HK-2 (cell line): ENCODE data around the gene NOX4.
"Not testable (repeated sequence)": the region's sequence is repeated elsewhere in the genome, so short reads cannot be mapped to it uniquely, and the experiment has no call there.

ENCODE experiments used
- DNase-seq: peaks from one replicate; pipeline ENCODE4 v3.0.0-alpha.2; 2018; ENCODE audit not compliant: unreplicated experiment

NOX4 gene

DNA sequence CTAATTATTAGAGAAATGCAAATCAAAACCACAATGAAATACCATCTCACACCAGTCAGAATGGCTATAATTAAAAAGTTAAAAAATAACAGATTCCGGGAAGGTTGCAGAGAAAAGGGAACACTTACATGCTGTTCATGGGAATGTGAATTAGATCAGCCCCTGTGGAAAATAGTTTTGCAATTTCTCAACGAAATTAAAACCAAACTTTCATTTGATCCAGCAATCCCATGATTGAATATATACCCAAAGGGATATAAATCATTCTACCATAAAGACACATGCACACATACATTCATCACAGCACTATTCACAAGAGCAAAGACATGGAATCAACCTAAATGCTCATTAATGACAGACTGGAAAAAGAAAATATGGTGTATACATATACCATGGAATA is 32.5 kb downstream of the NOX4 start:
- no peak for DNase-seq

GRCh38 chr11:89457190-89457589 is 34.0 kb downstream of the NOX4 start:
- DNase-seq, result no peak

DNA sequence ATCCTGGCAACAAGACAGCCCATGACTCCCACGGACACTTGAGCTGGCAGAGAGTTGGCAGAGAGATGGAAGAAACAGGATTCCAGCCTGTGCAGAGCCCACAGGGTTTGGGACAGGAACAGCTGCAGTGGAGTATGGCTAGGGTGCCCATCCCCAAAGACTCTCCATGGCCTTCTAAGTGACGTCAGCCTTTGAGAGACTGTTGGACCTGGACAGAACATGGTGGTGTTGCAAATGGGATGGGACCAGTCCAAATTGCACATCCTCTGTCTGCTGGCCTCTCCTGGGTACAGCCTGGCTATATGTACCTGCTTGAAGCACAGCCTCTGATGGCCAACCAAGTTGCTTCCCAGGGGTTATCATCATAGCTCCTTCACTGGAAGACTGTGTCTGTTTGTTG is 34.5 kb downstream of the NOX4 start:
- DNase-seq, result no peak

DNA sequence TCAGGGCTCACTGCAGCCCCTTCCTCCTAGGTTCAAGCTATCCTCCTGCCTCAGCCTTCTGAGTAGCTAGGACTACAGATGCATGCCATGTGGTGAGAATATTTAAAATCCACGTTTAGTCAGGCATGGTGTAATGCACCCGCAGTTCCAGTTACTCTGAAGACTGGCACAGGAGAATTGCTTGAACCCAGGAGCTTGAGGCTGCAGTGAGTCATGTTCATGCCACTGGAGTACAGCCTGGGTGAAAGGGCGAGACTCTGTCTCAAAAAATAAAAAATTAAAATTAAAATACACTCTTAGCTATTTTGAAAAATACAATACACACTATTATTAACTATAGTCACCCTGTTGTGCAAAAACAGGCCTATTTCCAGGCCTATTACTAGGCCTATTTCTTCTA is 38.4 kb downstream of the NOX4 start:
- DNase-seq, result no peak

DNA sequence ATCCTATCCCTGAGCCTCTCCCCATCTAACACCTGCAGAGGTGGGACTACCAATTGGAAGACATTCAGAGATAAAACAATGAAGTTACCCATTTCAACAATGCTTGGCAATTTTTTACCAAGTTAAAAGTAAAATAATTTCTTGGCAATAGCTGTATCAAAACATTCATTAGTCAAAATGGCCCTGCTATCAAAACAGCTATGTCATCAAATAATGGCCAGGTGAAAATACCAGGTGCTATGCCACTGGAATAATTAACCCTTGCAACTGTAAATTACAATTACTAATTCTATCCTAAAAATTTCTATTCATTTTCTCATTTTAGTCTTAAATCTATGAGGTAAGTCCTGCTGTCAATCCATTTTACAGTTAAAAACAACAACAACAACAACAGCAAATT is 43.3 kb downstream of the NOX4 start:
- no peak for DNase-seq

GRCh38 chr11:89443361-89444322 is 47.5 kb downstream of the NOX4 start:
- no peak for DNase-seq

DNA sequence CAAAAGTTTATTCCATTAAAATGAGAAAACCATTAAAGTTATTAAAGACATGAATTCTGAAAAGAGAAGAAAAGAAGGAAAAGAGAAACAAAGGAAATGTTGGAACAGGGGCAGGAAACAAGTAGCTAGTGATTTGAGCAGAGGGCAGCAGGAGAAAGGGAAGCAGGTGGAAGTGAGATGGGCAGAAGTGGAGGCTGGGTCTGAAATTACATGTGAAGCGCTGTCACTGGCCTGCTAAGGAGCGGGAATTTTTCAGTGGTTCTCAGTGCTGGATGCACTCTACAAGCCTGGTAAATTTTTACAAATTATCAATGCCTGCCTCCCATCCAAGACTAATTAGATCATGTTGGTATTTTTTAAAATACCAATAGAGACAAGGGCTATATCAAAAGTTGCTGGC is 48.4 kb downstream of the NOX4 start:
- no peak for DNase-seq

GRCh38 chr11:89441606-89442005 is 49.6 kb downstream of the NOX4 start:
- no peak for DNase-seq

DNA sequence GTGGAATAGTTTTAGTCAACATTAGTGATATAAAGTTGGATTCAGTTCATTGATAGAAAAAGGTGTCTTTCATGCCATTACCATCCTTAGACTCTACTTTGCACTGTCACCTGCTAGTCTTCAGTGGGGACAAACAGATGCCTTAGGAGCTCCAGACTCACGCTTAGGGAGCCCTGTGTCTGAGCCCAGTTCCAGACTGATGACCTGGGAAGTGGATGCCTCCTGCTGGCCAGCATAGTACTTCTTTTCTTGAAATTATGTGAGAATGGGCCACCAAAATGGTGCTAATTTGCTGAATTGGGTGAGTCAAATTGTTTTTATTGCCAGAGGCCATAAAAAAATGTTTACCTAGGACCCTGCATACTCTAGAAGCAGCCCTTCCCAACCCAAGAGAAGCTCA is 53.9 kb downstream of the NOX4 start:
- DNase-seq, result no peak

DNA sequence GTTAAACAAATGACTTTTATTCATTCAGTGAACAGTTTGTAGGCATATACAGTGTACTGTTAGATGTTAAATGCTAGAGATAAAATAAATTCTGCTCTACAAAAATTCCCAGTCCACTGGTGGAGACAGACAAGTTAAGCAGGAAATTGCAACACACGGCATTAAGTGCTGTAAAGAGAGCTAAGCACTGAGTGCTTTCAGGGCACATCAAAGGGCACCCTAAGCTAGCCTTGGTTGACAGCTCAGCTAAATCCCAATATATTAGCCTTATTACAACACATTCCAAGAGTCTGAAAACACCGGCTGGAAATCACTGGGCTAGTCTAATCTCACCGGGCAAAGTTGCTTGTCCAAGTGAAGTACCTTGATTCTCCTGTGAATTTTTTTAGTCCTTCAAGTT is 55.1 kb downstream of the NOX4 start:
- DNase-seq, result no peak

DNA sequence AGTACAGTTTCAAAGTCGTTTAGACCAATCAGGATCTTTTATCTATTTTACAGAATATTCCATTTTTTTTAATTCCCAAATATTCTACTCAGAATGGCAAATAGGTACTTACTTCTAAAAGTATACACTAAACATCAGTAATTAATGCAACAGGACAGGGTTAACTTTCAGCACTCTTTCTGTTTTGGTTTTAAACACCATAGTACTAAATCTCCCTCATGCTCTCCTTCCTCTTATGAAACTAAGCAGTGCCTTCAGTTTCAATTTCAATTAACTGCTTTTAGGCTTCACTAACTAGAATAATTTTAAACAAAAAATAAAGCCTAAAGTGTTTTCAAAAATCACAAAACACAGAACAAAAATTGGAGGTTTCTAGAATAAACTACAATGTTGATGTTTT is 57.9 kb downstream of the NOX4 start:
- DNase-seq, result no peak

DNA sequence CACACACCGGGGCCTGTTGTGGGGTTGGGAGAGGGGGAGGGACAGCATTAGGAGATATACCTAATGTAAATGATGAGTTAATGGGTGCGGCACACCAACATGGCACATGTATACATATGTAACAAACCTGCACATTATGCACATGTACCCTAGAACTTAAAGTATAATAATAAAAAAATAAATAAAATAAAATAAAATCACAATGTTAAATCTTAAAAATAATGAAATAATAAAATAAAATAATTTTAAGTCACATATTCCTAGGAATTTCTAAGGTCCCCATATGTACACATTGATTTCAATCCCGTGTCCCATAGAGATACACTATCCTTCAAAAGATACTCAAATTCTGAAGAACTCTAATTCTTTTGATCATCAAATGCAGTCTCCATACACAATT is 59.0 kb downstream of the NOX4 start:
- DNase-seq, result not testable (repeated sequence)

- not testable (repeated sequence) for DNase-seq
These were observed 64.7 kb downstream of the NOX4 start for GRCh38 chr11:89426501-89426900.

DNA sequence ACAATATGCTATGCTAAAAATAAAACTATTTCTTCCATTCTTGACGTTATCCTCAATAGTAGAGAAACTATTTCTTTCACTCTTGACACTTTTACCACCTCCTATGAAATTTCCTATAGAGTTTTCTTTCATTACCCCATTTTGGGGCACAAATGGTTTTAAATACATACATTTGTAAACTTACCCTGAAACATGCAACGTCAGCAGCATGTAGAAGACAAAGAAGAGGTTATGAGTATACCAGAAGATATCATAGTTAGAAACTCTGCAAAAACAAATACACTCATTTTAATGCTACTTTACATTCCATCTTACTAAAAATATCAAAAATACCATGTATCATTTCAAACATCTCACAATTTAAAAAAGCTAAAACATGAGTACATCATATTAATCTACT is 69.5 kb downstream of the NOX4 start:
- DNase-seq, result no peak

DNA sequence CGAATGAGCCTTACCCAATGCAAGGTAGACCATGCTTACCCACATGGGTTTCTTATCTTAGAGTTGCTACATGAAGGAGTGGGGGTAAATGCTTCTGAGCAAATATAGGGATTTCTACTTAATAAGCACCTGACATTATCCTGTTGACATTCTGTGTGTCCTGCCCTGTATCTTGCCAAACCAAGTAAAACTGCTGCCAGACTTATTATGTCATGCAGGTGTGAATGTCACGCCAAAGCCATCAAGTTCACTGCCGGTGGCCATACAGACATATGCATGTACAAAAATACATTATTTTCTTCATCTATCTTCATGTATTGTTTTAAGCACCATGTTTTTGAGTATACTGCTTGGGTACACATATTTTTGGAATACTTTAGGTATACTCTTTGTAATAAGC is 70.2 kb downstream of the NOX4 start:
- no peak for DNase-seq

GRCh38 chr11:89416961-89417360 is 74.2 kb downstream of the NOX4 start:
- no peak for DNase-seq

- not testable (repeated sequence) for DNase-seq
These were observed 80.1 kb downstream of the NOX4 start for GRCh38 chr11:89411112-89411511.

- not testable (repeated sequence) for DNase-seq
These were observed 80.5 kb downstream of the NOX4 start for GRCh38 chr11:89410666-89411065.

GRCh38 chr11:89408441-89408840 is 82.7 kb downstream of the NOX4 start:
- not testable (repeated sequence) for DNase-seq

DNA sequence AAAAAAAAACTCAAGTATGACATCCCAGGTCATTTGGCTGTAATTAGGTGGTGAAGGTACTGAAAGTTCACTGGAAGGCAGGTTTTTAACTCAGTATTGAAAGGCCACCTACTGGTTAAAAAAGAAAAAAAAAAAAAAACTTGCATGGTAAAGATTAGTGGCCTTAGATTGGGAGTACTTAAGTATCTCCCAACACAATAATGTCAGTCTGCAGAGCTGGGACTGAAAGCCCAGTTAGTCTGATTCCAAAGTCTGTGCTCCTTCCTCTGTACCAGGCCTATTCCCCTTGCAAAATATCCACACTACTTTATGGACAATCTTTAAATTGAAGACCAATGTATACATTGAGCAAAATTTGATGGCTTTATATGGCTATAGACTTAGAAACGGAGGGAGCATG is 85.5 kb downstream of the NOX4 start:
- DNase-seq, result no peak

DNA sequence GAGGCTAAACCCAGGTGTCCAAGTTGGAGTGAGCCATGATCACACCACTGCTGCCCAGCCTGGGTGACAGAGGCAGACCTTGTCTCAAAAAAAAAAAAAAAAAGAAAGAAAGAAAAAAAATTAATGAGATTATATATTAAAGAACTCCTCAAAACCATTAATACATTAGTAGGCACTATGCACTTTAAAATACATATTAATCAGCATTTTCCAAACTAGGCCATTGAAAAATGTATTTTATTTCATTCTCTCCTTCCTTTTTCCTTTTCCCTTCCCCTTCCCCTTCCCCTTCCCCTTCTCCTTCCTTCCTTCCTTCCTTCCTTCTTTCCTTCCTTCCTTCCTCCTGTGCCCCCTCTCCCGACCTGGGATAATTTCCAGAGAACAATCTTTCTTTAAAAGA is 99.5 kb downstream of the NOX4 start:
- not testable (repeated sequence) for DNase-seq

DNA sequence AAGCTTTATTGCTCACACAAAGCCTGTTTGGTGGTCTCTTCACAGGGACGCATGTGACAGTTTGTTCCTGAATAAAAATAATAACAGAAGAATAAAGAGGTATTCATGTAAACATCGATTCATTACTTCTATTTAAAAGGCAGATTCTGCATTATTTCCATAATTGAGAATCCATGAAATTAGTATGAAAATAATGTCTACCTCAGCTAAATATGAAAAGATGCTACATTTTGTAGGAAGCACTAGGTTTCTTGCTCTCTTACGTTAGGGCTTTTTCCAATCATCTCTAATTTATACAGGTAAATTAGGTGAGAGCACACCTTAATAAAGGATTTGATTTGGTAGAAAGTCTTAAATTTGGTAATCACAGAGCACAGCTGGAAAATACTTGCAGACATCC is 103.7 kb downstream of the NOX4 start:
- not testable (repeated sequence) for DNase-seq

DNA sequence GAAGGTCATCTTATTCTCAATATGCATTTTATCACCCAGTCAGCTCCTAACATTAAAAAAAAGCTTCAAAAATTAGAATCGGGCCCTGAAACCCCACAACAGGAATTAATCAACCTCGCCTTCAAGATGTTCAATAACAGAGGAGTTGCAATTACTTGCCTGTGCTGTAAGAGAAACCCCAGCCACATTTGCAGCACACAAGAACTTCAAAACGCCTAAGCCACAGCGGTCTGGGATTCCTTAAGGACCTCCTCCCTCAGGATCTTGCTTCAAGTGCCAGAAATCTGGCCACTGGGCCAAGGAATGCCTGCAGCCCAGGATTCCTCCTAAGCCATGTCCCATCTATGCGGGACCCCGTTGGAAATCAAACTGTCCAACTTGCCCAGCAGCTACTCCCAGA is 108.2 kb downstream of the NOX4 start:
- DNase-seq, result not testable (repeated sequence)

GRCh38 chr11:89381094-89381493 is 110.1 kb downstream of the NOX4 start:
- DNase-seq, result peak; percentile 4
